HG03378 (cell line): ENCODE data around the gene TIMM21.

Experiments
- ATAC-seq: cut with Tn5 transposase; IDR thresholded peaks from one replicate; pipeline ENCODE4 v1.9.1; 2021; ENCODE audit warnings: mild to moderate bottlenecking, moderate library complexity; ENCODE audit not compliant: unreplicated experiment

TIMM21 gene

DNA sequence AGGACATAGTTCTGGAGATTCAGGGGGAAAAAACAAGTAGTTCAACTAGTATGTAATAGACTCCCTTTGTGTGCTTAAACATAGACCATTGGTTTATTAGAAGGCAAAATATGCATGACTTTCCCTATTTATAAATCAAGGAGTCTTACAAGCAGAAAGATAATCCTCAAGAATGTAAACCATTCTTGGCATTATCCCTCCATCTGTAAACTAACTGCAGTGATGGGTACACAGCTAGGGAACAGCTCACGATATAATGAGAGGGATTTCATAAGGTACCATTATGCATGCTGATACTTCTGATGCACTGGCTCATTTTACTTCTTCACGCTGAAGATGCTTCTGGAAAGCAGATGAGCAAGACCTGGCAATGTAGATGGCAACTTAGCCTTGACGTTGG is 1.6 kb upstream of the TIMM21 start:
- no peak for ATAC-seq

DNA sequence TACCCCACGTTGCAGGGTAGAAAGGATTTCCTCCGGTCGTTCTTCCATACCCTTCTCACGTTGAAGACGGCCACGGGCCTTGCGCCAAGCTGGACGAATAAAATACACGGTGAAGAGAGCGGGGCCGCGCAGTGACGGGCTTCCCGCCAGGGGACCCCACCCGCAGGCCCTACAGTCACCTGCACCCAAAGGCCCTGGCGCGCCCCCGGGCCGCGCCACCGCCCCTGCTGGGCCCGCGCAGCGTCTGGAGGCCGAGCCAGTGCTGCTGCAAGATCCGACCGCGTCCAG is 888 bp upstream of the TIMM21 start:
- ATAC-seq: no peak

DNA sequence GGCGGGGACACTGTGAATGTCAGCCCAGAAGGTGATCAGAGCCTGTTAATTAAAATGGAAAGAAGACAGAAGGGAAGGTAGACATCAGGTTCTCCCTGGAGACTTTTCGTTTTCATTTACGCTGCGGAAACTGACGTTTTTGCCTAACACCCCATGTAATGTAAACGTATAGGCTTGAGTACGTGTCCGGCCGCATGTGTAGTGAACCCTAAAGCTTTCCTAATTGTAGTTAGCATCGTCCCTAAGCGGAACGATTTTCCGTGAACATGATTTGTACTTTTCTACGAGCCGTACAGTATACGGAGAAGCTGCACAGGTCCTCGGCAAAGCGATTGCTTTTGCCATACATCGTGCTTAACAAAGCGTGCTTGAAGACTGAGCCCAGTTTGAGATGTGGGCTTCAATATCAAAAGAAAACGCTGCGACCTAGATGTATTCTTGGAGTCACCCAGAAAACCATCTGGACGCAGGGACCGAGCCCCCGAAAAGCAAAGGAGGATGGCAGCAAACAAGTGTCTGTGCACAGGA is 284 bp downstream of the TIMM21 start:
- ATAC-seq: peak; percentile 22

DNA sequence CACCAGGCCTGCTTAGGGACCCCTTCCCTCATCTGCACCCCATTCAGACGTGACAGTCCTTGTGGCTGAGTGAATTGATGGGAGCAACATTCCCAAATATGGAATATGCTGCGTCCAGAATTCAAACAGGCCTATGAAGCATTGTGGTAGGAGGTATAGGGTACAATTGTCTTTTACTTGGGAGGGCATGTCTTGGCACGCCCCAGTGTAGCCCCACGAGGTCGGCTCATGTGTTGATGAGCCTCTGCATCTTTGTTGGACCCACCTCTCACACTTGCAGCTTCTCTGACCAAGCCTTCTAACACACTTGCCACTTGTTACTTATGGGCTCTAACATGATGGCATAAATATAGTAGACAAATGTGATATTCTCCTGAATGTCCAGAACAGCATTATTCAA is 1.6 kb downstream of the TIMM21 start:
- ATAC-seq: no peak

DNA sequence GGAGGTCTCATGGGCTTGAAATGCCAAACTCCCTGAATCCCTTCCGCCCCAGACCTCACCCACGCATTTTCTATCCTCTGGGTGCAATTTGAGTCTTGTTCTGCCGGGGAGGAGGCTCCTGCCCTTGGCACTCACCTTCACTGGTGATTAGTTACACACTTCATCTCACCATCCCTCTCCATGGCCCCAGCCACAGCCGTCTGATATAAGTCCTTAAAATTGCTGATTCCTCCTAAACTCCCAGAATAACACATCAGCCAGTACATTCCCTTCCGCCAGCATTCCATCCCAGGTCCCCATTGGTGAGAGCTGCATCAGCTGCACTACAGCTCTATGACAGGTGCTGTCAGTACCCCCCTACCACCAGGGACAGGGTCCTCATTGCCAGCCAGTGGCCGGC is 3.9 kb downstream of the TIMM21 start:
- ATAC-seq: no peak

DNA sequence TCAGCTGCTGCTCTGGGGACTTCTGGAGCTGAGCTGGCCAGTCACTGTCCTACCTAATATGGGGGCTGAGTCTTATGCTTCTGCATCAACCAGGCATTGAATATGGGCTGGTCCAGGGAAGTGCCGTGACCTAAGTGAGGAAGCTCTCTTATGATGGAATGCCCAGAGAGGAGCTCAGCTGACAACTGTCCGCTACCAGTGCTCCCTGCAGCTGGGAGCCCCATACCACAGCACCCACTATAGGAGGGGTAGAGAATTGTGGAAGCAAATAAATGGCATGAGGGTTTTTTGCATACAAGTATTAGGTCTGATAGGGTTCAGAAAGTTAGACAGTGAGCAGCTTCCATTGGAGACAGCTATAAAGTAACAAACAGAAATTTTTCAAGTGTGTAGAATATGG is 4.5 kb downstream of the TIMM21 start:
- ATAC-seq: no peak

DNA sequence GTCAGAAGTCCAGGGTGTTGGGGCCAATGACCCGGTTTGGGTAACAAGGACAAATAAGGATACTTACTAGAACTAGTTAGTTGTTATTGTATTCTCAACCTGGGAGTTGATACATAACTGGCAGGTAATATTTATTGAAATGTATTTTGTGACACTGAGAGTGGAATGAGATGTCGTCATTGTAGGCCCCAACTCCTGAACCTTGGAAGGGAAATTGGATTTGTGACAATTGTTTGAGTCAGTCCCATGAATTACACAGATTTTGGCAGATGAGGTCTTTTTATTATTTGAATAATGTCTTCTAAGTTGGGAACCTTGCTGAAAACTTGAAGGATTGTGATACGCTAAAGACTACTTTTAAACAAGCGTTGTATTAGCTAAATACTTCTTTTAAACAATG is 5.1 kb downstream of the TIMM21 start:
- no peak for ATAC-seq

DNA sequence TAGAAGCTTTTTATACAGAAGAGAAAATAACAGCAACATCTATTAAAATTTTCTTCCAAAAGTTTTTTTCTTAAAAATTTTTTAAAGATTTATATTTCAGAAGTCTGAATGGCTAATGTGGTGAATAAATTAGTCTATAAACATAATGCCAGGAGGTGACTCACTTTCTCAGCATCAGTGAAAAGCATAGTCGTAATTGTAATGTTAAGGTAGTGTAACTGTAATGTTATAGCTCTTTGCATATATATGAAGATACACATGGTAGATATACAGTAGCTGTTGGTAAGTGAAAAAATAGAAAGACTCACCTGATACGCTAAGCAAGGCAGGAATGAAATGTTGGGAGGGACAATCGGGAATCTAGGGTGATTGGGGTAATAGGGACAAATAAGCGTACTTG is 5.5 kb downstream of the TIMM21 start:
- no peak for ATAC-seq

DNA sequence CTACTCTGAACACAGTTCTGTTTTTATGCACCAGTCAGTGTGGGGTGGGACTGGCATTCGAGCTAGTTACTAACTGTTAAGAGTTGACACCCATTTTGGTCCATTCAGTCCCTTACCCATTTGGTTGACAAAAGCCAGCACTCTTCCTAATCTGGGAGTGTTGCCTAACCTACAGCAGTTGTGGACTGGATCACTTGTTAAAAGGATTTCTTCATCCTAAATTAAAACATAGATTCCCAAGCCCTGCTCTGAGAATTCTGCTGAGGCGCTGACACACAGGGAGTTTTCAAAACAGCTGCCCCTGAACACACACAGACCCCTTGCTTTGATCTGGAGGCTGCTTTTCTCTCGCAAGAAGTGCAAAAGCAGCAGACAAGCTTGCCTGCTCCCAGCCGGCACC is 6.4 kb downstream of the TIMM21 start:
- no peak for ATAC-seq

DNA sequence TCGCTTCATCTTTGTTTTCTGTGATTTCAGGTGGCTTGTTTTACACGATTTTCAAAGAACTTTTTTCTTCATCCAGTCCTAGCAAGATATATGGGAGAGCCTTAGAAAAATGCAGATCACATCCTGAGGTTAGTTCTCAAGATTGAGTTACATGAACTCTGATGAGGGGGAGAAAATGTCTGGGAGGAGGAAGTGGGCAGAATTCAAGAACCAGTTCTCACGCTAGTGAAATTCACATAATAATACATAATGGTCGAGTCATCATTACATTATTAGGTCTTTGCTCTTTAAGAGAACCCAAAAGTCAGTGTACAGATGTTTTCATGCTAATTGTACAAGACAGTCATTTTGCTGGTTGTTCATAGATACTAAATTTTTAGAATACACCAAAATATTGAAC is 7.0 kb downstream of the TIMM21 start:
- no peak for ATAC-seq

DNA sequence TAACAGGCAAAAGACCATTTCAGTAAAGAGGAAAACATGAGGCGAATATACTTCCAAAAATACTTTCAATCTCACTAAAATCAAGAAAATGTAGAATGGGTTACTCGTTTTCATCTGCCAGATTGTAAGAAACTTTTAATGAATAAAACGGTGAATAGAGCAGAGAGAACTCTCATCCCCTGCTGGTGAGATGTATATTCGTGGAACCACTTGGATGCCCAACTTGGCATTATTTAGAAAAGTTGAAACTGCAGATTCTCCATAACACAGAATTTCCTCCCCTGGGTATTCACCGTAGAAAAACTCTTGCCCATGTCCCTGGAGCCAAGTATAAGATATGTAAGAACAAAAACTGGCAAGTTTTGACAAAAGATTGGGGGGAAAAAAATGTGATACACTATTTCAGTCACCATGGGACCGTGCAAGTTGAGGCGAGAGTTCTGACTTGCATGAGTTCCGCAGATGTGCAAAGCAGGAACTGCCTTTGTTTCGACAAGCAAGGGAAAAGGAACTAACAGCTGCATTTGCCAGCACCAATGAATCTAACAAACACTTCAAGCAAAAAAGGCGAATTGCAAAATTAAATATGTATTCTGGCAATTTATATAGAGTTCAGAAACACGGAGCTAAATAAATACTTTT is 14.8 kb downstream of the TIMM21 start:
- peak; percentile 48 for ATAC-seq

DNA sequence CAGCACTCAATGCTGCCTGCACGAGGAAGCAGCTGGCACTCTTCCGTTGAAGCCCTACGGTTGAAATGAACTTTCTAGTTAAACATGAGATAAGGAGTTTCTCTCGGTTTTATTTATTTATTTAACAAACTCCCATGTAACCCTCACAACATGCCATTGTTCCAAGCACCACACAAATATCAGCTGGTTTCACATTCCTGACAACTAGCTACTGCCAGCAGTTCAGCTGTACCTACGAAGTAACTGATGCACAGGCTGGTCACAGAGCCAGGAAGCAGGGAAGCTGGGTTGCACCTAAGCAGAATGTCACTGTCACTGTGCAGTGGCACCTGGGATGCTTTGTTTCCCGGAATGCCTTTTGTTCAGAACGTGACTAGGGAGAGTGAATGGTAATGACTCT is 18.1 kb downstream of the TIMM21 start:
- ATAC-seq: no peak

DNA sequence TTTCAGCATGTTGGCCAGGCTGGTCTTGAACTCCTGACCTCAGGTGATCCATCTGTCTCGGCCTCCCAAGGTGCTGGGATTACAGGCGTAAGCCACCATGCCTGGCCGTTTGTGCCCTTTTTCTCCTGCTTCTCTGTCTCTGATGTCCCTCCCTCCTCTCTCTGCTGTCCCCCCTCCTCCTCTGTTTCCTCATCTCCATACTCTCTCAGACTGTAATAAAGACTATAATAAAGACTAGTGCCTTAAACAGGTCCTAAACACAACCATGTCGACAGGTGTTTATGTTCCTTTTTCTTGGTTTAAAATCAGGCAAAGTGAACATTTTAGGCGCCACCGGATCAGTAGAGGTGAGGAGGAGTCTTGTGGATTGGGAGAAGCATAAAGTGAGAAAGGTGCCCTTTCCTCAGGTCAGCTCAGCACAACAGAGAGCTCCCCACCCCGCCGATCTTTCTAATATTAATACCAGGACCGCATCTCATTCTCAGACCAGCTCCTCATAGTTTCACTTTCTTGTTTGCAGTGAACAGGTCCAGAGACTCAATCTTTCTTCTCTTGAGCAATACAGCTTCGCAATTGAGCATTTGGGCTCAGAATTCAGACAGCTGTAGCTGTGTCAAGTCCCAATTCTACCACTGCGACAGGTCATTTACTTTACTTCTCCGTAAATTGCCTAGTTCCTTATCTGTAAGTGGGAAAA is 23.7 kb downstream of the TIMM21 start:
- peak; percentile 81 for ATAC-seq

DNA sequence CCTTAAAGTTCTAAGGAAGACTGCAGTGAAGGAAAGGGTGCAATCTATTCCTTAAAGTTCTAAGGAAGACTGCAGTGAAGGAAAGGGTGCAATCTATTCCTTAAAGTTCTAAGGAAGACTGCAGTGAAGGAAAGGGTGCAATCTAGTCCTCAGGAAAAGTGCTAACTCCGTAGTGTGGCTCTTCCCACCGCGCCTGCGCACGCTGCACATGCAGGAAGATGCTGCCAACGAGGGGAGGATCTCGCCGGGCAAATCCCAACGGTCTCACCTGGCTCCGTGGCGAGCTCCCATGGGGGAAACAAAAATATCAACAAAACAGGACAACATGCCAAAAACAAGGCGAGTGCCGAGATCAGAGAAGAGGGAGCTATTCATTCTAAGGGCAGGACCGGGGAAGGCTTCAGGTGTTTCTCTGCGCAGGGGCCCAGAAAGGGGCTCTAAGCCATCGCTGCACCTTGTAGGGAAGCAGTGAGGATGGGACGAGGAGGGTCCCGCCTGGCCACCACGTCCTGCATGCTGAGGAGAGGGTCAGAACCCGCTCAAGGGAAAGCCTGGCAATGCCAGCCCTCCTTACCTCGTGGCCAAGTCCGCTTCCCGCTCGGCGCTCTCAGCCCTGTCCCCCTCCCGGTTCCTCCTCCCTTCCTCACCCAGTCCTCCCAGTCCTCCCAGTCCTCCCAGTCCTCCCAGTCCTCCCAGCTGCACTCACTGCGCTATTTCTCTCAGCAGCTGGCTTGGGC is 24.5 kb downstream of the TIMM21 start:
- no peak for ATAC-seq

DNA sequence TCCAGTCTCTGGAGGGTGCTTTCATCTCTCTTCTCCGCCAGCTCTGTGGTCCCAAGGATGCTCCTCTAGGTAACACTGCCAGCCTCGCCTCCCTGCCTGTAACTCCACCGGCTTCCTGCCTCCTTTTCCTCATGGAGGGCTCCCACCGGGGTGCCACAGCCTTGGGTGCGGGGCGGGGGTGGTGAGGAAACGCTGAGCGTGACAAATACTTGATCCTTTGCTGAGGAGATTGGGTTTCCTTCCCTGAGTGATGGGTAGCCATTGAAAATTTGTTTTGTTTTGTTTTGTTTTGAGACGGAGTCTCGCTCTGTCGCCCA is 25.1 kb downstream of the TIMM21 start:
- ATAC-seq: no peak

DNA sequence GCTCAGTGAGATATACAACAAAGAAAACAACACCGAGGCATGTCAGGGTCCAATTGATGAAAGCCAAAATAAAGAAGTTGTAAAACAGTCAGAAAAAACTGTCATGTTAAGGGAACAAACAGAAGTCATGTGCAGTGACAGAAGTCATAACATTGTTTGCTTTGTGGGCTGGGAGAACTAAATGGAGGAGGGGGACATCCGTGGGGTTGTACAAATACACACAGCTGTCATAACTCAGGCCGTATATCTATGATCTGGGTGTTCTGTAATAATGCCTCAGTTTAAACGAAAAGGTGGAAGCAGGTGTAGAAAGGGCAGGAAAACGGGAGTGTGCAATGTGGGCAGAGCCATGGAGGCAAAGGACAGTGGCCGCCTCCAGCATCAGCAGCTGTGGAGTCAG is 27.3 kb downstream of the TIMM21 start:
- no peak for ATAC-seq

DNA sequence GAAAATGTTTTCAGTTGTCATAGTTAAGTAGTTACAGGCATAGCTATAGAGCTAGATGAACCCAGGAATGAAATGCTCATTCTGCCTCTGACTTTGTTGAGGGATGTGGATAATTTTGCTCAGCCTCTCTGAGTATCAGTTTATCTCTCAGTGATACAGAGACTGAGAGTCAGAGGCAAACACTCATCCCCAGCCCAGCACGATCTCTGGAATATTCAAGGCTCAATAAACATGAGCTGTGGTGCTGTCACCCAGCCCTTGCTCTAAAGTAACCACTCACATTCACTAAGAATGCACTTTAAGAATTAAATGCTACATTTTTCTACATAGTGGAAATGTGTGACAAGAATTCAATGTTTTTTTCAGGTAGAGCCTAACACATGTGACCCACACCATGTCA is 30.6 kb downstream of the TIMM21 start:
- ATAC-seq: no peak

DNA sequence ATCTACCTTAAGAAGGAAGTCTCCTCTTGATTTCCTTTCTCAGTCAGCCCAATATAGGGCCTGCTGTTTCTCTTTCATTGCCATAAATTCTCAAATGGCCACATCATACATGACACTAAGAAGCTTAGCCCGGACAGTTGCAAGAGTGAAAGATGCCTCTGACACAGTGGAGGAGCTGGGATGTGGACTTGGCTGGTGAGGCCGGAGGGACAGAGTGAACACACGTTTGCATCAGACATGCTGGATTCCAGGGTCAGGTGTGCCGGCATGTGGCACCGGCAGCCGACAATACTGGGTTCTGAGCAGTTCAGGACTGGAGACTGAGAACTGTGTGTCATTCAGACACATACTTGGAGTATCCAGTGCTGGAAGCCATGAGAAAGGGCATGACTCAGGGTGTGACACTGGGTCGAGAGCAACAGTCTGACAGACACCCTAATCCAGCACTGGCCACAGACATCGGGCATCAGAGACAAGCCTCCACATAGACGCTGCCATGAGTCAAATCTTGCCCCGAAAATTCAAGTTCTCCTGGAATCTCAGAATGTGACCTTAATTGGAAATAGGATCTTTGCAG is 31.4 kb downstream of the TIMM21 start:
- no peak for ATAC-seq

DNA sequence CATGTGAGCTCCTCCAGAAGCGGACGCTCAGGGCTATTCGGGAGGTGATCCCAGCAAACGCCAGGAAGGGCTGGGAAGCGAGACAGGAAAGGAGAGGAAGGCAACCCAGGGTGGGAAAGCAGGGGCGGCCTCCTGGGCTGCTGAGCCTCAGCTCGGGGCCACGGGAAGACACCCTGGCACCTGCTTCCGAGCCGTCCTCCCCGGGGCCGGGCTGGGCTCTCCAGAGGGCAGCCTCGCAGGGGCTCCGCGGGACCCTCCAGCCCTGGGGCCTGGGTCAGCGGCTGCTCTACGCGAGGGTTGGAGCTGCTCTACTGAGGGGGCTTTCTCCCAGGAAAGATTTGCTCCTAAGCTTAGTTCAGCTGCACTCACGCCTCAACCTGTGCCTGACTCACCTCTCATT is 34.0 kb downstream of the TIMM21 start:
- no peak for ATAC-seq

DNA sequence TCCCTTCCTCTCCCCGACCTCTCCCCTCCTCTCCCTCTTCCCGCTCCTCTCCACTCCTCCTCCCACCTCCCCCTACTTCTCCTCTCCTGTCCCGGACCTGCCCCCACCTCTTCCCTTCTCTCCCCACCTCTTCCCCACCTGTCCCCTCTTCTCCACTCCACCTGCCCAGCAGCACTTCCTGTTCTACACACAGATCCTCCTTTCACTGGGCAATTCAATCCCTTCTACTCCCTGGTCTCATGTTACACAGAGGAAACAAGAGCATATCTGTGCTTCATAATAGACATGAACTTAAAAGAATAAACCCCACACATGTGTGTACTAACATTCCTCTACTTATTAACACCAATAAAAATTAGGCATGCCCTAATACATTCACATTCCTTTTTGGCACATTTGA is 34.8 kb downstream of the TIMM21 start:
- no peak for ATAC-seq

DNA sequence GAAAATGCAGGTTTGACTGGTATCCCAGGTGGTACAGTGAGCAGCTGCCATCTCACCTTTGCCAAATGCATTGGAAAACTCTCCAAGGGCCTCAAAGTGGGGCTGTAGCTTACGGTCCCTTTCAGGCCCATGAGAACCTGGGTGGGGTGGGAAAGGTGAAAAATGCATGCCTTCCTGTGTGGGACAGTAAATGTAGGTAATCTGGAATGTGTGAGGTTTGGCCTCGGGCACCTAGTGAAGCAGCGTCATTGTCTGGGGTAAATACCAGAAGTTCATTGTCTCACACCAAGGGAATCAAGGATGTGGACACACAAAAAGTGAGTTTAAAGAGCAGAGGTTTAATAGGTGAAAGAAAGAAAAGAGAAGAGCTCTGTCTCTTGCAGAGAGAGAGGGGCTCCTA is 36.6 kb downstream of the TIMM21 start:
- ATAC-seq: no peak

DNA sequence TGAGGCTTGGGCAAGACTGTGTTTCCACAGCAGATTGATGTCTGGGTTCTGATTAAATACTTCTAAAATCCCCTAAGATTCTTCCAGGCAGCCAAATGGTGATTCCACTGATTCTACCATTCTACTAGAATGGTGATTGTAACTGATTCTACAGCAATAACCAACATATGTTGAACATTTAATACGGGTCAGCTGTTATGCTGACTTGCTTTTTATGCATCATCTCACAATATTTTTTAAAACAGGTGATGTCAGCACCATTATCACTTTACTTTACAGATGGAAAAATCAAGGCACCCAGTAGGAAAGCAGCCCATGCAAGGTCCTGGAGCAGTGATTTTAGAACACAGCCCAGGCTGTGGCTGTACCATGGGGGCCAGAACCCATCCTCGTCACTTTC is 37.5 kb downstream of the TIMM21 start:
- ATAC-seq: no peak
